GM12892 (cell line): ENCODE results near the gene TENT4A.

Experiments
- POLR2A ChIP-seq: IDR thresholded peaks from 2 replicates; pipeline ENCODE4 v1.6.1; 2011; ENCODE audit warnings: low read depth, low read length, control low read depth
- POLR2AphosphoS5 ChIP-seq: IDR thresholded peaks from 2 replicates; pipeline ENCODE4 v1.6.1; 2011; ENCODE audit warnings: low read depth, low read length, control low read depth
- TAF1 ChIP-seq: IDR thresholded peaks from 2 replicates; pipeline ENCODE4 v1.6.1; 2011; ENCODE audit warnings: low read depth, mild to moderate bottlenecking, control low read depth, low read length, borderline replicate concordance

DNA sequence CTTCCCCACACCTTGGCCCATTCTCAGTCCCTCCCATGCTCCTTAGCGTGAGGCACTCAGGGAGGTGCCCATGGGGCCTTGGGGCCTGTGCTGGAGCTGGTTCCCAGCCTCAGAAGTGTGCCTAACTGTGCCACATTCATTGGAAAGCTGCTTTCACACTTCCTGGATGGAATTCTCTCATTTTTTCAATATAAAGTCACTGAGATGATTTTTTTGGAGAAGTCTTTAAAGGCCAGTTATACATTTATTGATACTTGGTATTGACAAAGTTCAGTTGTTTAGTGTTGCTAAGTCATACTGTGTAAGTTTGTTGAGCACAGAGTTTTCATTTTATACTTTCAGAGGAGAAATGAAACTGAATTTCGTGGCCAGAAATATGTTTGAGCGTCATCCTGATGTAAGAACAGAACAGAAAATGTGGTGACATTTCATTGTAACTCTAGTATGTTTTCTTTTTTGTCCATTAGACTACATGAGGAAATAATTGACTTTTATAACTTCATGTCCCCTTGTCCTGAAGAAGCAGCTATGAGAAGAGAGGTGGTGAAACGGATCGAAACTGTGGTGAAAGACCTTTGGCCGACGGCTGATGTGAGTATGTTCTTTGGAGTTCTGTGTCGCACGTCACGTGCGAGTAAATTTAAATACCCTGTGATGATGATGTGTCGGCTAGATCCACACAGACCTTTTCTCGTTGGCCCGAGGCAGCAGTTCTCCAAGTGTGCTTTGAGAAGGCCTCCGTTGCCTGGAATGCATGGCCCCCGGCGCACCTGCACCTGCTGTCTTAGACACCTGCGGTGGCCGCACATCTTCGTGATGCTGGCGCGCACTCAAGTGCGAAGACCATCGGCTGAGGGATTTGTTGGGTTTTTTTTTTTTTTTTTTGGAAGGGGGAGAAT lies 24.1 kb downstream of the TENT4A start:
- no peak for TF ChIP-seq TAF1
- TF ChIP-seq POLR2AphosphoS5, result no peak; the same call in 1 of the 2 replicates
- no peak; the same call in 1 of the 2 replicates for TF ChIP-seq POLR2A
